Ascending aorta (tissue), 2 donors: Measurements from ENCODE around the gene CXCR5. TPM values are rescaled to one million over a fixed set of nuclear protein-coding genes. Genes with fewer than 3 reads are reported as not detected.

Source experiments
- DNase-seq, 2 donors: peaks; one replicate each; pipeline ENCODE4 v3.0.0-alpha.2; 2019; ENCODE audit warnings: low spot score in 2 of 2
- H3K27ac ChIP-seq, 2 donors: fragments of 200-600 bp; sonication (generic); one replicate each; pipeline ENCODE4 v1.5.1; 2016 to 2017; ENCODE audit warnings: mild to moderate bottlenecking in 1 of 2
- H3K27me3 ChIP-seq: fragments of 200-600 bp; sonication (generic); one replicate; pipeline ENCODE4 v1.5.1; 2017
- H3K36me3 ChIP-seq, 2 donors: fragments of 200-600 bp; sonication (generic); one replicate each; pipeline ENCODE4 v1.5.1; 2016
- H3K4me1 ChIP-seq, 2 donors: fragments of 200-600 bp; sonication (generic); one replicate each; pipeline ENCODE4 v1.5.1; 2016 to 2017; ENCODE audit warnings: mild to moderate bottlenecking in 1 of 2
- H3K4me3 ChIP-seq, 2 donors: fragments of 200-600 bp; sonication (generic); one replicate each; pipeline ENCODE4 v1.5.1; 2016 to 2017; ENCODE audit warnings: mild to moderate bottlenecking in 1 of 2
- H3K9me3 ChIP-seq, 2 donors: fragments of 200-600 bp; sonication (generic); one replicate each; pipeline ENCODE4 v1.5.1; 2016
- intact Hi-C: fragments of 100-400 bp; cut with DNase I; formaldehyde crosslinking; loops from one replicate; pipeline ENCODE4 v1.15.1; 2023
- total RNA-seq: library from RNA; depleted of rRNA; stranded (reverse); fragments of >200 nt; gene quantifications from one replicate; pipeline ENCODE4 v1.1.0, GENCODE V29; 2016
- TF ChIP-seq, protein P1 (sequence below), 3 experiments: fragments of 200-600 bp in 2 of 3; fragments of 450-650 bp in 1 of 3; sonication (generic) in 2 of 3; IDR thresholded peaks; one replicate each; pipeline ENCODE4 v1.5.1; 2016 to 2019; ENCODE audit warnings: antibody characterized with exemption in 3 of 3, mild to moderate bottlenecking in 1 of 3, moderate library complexity in 1 of 3

The CXCR5 gene
- total RNA-seq, 1 donor from 2014 or later = not detected

DNA sequence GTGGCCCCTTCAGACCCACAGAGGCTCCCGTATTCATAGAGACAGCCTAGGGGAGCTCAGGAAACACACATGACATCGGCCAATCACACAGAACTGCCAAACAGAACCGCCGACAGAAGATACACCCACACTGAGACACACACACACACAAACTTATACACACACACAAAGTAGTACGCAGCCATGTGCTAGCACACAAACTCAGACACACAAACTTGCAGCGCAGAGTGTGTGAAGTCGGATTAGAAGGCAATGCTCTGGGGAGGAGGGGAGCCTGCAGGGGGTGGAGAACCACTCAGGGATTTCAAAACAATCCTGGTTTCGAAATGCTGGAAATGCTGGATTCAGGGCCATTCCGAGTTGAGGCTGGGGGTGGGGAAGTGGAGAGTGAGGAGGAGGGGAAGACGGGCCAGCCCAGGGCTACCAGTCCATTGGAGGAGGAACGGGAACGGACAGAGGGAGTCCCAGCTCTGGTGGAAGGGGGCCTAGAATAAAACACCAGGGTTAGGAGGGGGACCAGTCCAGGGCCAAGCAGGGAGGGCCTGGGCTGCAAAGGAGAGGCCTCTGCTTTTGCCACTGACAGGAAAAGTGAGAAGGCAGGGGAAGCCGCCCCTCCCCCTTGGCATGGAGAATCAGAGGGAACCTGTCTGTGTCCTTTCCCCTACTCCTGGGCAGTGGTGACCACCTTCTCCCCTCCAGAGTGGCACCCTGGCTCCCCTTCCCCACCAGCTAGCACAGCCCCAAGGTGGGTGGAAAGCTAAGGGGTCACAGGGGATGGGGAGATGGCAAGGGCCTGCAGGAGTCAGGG is 37.6 kb downstream of the CXCR5 start:
- peak in 1 of 2 donors; percentile 90 for DNase-seq

DNA sequence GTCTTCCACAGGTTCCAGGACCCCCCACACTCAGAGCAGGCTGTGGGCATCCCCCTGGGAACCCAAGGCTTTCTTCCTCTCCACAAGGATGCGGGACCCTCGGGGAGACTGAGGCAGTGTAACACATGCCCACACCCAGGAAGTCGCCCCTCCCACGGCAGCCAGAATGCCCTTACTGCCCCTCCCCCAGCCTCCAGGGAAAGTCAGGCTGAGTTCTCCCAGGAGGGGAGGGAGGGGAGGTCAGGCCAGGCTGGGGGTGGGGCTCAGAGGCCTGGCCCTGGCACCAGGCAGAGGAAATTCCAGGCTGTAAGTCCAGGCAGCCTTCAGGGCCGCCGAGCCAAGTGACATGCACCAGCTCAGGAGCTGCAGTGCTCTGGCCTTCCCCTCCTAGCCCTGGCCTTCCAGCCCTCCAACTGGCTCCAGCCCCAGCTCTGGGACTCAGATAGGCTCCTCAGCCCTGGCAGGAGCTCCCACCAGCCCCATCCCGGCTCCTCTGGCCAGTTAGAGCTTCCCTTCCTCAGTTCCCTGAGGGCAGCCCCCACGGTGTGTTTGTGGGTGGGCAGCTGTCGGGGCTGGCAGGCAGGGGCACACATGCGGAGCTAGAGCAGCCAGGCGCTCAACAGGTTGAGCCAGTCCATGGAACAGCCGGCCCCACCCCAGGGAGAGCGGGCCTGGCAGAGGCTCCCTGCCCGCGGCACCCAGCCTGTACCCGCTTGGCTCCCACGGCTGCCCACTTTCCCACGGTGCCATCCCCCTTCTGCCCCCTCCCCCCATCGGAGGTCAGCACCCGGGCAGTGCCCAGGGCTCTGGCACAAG is 38.4 kb downstream of the CXCR5 start:
- H3K4me1 ChIP-seq = peaks cover 35 to 53% of the 10 kb centered on the region in 2 donors

More for the DNA sequence above, 37.6 kb downstream of the CXCR5 start:
- H3K4me3 ChIP-seq = peak overlapping the region; percentile 88 to 98
- H3K27ac ChIP-seq = peak overlapping the region; percentile 97
- H3K27me3 ChIP-seq = no peaks in the 10 kb centered on the region
- TF ChIP-seq, protein P1, sequence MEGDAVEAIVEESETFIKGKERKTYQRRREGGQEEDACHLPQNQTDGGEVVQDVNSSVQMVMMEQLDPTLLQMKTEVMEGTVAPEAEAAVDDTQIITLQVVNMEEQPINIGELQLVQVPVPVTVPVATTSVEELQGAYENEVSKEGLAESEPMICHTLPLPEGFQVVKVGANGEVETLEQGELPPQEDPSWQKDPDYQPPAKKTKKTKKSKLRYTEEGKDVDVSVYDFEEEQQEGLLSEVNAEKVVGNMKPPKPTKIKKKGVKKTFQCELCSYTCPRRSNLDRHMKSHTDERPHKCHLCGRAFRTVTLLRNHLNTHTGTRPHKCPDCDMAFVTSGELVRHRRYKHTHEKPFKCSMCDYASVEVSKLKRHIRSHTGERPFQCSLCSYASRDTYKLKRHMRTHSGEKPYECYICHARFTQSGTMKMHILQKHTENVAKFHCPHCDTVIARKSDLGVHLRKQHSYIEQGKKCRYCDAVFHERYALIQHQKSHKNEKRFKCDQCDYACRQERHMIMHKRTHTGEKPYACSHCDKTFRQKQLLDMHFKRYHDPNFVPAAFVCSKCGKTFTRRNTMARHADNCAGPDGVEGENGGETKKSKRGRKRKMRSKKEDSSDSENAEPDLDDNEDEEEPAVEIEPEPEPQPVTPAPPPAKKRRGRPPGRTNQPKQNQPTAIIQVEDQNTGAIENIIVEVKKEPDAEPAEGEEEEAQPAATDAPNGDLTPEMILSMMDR (IDR thresholded peaks at IDR 0.05) = no peak
- no peaks in the 10 kb centered on the region for H3K9me3 ChIP-seq
- H3K36me3 ChIP-seq = no peaks in the 10 kb centered on the region
- intact Hi-C loops = loop anchor here (1.0 kb wide), 1 partner anchor 10 kb away; no protein-coding TSS in a partner anchor
- H3K4me1 ChIP-seq = peaks cover 42 to 60% of the 10 kb centered on the region in 2 donors

DNA sequence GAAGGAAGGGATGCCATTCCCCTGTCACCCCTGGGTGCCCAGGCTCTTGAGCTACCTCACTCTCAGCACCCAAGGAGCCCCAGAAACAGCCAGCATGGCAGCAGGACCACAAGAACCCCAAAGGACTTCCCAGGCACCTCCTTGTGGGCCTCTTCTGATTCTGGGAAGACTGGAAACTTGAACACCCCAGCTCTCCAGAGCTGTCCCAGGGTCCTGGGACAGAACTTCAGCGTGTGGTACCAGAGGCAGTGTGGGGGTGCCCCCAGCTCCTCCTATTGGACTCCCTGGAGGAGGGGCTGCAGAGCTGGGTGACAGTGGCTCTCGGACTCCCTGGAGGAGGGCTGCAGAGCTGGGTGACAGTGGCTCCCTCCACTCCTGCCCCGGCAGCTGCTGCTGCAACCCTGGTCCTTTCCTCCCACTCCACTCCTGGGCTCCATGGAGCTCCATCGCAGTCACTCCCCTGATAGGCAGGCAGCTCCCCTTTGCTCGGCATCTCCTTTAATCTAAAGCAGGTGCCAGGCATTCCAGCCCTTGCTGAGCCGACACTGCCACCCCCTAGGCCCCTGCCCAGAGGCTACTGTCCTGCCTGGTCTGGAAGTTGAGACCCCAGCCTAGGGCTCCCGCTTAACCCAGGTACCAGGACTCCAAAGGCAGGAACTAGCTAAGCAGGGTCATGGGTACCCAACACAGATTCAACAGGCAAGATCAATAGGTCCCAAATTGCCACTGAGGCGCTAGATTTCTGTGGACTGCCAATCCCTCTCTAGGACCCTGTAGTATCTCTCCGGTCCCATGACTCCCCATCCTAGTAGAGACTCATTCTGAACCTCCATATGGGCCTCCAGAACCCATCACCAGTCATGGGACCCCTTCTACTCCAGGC is 39.3 kb downstream of the CXCR5 start:
- Histone ChIP-seq H3K36me3 (no peaks in the 10 kb centered on the region), H3K9me3 (no peaks in the 10 kb centered on the region), H3K4me3 (peak overlapping the region; percentile 88 to 98), H3K4me1 (peaks cover 35 to 50% of the 10 kb centered on the region in 2 donors), H3K27ac (peak overlapping the region; percentile 97), H3K27me3 (no peaks in the 10 kb centered on the region)
- DNase-seq = no peak
- TF ChIP-seq, protein P1 (IDR thresholded peaks at IDR 0.05) = no peak
- intact Hi-C loops = no loop called here

More for the DNA sequence above, 38.4 kb downstream of the CXCR5 start:
- Histone ChIP-seq H3K27ac (peak overlapping the region; percentile 97), H3K27me3 (no peaks in the 10 kb centered on the region), H3K4me3 (peak overlapping the region; percentile 88 to 98), H3K9me3 (no peaks in the 10 kb centered on the region), H3K36me3 (no peaks in the 10 kb centered on the region)
- intact Hi-C loops = loop anchor here (1.0 kb wide), 1 partner anchor 11 kb away; no protein-coding TSS in a partner anchor
- TF ChIP-seq, protein P1 (IDR thresholded peaks at IDR 0.05) = no peak
- DNase-seq = peak in 1 of 2 donors; percentile 94

DNA sequence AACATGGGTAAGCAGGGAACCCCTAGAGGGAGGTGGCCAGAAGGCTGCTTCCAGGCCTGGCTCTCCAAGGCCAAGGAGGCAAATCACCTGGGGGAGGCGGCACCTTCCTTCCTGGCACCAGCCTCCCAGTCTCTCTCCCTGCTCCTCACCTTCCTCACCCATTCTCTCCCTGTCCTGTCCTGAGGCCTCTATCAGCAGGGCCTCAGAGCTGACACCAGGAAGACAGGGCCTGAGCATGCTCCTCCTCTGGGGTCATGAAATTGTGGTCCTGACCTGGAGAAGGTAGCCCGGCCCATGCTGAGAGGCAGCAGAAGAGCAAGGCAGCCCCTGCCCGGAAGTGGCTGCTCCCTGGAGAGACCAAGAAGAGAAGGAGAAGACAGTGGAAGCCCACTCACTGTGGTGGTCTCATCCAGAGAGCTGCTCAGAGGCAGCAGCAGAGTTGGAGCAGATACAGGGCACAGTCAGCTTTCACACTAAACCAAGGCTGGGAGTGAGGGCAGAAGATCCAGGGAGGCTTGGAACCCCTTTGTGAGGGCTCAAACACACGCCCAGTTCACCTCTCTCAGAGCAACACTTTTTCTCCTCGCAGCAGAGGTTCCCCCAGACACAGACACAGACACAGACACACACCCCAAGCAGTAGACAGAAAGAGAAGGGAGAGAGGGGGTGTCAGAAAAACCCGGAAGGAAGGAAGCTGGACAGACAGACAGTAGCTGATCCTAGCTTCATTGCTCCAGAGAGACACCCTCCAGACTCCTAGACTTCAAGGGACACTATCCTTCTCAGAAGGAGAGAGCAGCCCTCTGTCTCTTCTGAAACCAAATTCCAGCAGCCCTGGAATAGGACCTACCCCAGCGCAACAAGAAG is 40.3 kb downstream of the CXCR5 start:
- intact Hi-C loops = no loop called here
- Histone ChIP-seq H3K36me3 (no peaks in the 10 kb centered on the region), H3K27me3 (no peaks in the 10 kb centered on the region), H3K4me1 (peaks cover 28 to 41% of the 10 kb centered on the region in 2 donors), H3K9me3 (no peaks in the 10 kb centered on the region), H3K4me3 (peak overlapping the region; percentile 88 to 98), H3K27ac (peak overlapping the region; percentile 97)
- TF ChIP-seq, protein P1 (IDR thresholded peaks at IDR 0.05) = no peak
- no peak for DNase-seq
